ENCODE results near the gene PRR16. TPM values are rescaled to one million over a fixed set of nuclear protein-coding genes. Genes with fewer than 3 reads are reported as not detected.

The PRR16 gene
- total and polyA plus RNA-seq, 2 experiments from 2014 or later, result 1.0 to 1.7 TPM

DNA sequence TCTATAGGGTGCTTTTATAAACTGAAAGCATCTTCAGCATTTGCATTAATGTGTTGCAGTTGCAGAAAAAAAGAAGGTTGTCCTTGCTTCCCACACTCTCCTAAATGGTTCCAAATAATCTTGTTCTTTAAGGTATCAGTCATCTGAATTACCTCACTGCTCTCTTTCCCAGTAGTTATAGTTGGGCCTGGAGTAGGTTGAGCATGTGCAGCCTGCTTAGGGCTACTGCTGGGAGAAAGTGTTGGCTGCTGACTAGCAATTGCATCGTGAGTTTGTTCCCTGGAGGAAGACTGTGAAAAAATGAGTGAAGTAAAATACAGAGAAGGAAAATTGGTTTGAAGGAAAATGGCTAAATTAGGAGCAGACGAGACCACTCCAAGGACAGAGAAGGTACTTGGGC lies 74.5 kb downstream of the PRR16 start:
- no peak overlapping the region for H3K4me3 Mint-ChIP-seq
- ATAC-seq (peak; percentile 36; the same call in 2 of the 3 replicates), DNase-seq (ENCODE audit: low spot score) (no peak)
- Histone ChIP-seq H3K79me2 (replicated peaks; ENCODE audit: insufficient read depth) (no peaks in the 10 kb centered on the region), H3K27ac (ENCODE audit: low read depth) (peak overlapping the region; percentile 61; the same call in 1 of the 2 replicates), H3K4me2 (no peak overlapping the region), H2AFZ (peak overlapping the region; percentile 88; the same call in 1 of the 2 replicates), H3K4me1 (ENCODE audit: insufficient read depth) (peaks cover 3% of the 10 kb centered on the region; the same call in 1 of the 2 replicates), H3K27me3 (ENCODE audit: insufficient read depth) (no peaks in the 10 kb centered on the region), H3K36me3 (ENCODE audit: insufficient read depth) (no peaks in the 10 kb centered on the region; the same call in 1 of the 2 replicates), H3F3A (replicated peaks; ENCODE audit: low read depth) (no peaks in the 10 kb centered on the region), H3K9me2 (ENCODE audit: insufficient read depth) (no peaks in the 10 kb centered on the region), H4K20me1 (replicated peaks; ENCODE audit: insufficient read depth) (no peaks in the 10 kb centered on the region), H3K4me3 (no peak overlapping the region)
- peaks cover 4% of the 10 kb centered on the region for H3K27me3 Mint-ChIP-seq (ENCODE audit: insufficient read depth, low read depth, poor library complexity)
- TF ChIP-seq, protein P1, sequence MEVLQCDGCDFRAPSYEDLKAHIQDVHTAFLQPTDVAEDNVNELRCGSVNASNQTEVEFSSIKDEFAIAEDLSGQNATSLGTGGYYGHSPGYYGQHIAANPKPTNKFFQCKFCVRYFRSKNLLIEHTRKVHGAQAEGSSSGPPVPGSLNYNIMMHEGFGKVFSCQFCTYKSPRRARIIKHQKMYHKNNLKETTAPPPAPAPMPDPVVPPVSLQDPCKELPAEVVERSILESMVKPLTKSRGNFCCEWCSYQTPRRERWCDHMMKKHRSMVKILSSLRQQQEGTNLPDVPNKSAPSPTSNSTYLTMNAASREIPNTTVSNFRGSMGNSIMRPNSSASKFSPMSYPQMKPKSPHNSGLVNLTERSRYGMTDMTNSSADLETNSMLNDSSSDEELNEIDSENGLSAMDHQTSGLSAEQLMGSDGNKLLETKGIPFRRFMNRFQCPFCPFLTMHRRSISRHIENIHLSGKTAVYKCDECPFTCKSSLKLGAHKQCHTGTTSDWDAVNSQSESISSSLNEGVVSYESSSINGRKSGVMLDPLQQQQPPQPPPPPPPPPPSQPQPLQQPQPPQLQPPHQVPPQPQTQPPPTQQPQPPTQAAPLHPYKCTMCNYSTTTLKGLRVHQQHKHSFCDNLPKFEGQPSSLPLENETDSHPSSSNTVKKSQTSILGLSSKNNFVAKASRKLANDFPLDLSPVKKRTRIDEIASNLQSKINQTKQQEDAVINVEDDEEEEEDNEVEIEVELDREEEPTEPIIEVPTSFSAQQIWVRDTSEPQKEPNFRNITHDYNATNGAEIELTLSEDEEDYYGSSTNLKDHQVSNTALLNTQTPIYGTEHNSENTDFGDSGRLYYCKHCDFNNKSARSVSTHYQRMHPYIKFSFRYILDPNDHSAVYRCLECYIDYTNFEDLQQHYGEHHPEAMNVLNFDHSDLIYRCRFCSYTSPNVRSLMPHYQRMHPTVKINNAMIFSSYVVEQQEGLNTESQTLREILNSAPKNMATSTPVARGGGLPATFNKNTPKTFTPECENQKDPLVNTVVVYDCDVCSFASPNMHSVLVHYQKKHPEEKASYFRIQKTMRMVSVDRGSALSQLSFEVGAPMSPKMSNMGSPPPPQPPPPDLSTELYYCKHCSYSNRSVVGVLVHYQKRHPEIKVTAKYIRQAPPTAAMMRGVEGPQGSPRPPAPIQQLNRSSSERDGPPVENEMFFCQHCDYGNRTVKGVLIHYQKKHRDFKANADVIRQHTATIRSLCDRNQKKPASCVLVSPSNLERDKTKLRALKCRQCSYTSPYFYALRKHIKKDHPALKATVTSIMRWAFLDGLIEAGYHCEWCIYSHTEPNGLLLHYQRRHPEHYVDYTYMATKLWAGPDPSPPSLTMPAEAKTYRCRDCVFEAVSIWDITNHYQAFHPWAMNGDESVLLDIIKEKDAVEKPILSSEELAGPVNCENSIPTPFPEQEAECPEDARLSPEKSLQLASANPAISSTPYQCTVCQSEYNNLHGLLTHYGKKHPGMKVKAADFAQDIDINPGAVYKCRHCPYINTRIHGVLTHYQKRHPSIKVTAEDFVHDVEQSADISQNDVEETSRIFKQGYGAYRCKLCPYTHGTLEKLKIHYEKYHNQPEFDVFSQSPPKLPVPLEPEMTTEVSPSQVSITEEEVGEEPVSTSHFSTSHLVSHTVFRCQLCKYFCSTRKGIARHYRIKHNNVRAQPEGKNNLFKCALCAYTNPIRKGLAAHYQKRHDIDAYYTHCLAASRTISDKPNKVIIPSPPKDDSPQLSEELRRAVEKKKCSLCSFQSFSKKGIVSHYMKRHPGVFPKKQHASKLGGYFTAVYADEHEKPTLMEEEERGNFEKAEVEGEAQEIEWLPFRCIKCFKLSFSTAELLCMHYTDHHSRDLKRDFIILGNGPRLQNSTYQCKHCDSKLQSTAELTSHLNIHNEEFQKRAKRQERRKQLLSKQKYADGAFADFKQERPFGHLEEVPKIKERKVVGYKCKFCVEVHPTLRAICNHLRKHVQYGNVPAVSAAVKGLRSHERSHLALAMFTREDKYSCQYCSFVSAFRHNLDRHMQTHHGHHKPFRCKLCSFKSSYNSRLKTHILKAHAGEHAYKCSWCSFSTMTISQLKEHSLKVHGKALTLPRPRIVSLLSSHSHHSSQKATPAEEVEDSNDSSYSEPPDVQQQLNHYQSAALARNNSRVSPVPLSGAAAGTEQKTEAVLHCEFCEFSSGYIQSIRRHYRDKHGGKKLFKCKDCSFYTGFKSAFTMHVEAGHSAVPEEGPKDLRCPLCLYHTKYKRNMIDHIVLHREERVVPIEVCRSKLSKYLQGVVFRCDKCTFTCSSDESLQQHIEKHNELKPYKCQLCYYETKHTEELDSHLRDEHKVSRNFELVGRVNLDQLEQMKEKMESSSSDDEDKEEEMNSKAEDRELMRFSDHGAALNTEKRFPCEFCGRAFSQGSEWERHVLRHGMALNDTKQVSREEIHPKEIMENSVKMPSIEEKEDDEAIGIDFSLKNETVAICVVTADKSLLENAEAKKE (CRISPR knock-in tag; IDR thresholded peaks at IDR 0.05), result no peak
- TF ChIP-seq ZNF331 (CRISPR knock-in tag; IDR thresholded peaks at IDR 0.05; ENCODE audit: low read depth), result no peak
- TF ChIP-seq, protein P2, sequence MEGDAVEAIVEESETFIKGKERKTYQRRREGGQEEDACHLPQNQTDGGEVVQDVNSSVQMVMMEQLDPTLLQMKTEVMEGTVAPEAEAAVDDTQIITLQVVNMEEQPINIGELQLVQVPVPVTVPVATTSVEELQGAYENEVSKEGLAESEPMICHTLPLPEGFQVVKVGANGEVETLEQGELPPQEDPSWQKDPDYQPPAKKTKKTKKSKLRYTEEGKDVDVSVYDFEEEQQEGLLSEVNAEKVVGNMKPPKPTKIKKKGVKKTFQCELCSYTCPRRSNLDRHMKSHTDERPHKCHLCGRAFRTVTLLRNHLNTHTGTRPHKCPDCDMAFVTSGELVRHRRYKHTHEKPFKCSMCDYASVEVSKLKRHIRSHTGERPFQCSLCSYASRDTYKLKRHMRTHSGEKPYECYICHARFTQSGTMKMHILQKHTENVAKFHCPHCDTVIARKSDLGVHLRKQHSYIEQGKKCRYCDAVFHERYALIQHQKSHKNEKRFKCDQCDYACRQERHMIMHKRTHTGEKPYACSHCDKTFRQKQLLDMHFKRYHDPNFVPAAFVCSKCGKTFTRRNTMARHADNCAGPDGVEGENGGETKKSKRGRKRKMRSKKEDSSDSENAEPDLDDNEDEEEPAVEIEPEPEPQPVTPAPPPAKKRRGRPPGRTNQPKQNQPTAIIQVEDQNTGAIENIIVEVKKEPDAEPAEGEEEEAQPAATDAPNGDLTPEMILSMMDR (conservative IDR thresholded peaks at IDR 0.05; ENCODE audit: low read depth in 2 of 2), result no peak
- no peak for TF ChIP-seq POLR2AphosphoS5 (IDR thresholded peaks at IDR 0.05; ENCODE audit: low read depth)
- no peak for TF ChIP-seq ZNF114 (CRISPR knock-in tag; IDR thresholded peaks at IDR 0.05)
- no peak for TF ChIP-seq EZH2 (IDR thresholded peaks at IDR 0.05; ENCODE audit: low read depth, unreplicated experiment)
- no peak for TF ChIP-seq JUNB (IDR thresholded peaks at IDR 0.05; ENCODE audit: unreplicated experiment)
- peaks cover 12% of the 10 kb centered on the region for H3K4me1 Mint-ChIP-seq
- no peaks in the 10 kb centered on the region for H3K36me3 Mint-ChIP-seq (ENCODE audit: low read depth)
- H3K27ac Mint-ChIP-seq, result peak overlapping the region; percentile 14; the same call in 1 of the 2 replicates
- no peaks in the 10 kb centered on the region for H3K9me3 Mint-ChIP-seq

Data from GM23338 (cell line).